Epithelial cell of esophagus (primary cell): ENCODE data around the gene PARD6G.
A peak's percentile ranks its signal among the peaks of the same experiment; 100 is the strongest.
"Not testable (repeated sequence)": the region's sequence is repeated elsewhere in the genome, so short reads cannot be mapped to it uniquely, and the experiment has no call there.

Experiments
- DNase-seq: peaks from one replicate; pipeline ENCODE4 v3.0.0; 2010; ENCODE audit warnings: low read depth
- H3K4me3 ChIP-seq: 2 replicates; pipeline ENCODE4 v1.5.1; 2011; ENCODE audit warnings: mild to moderate bottlenecking, low read length, control low read depth
- CTCF ChIP-seq: IDR thresholded peaks from 2 replicates; pipeline ENCODE4 v1.5.1; 2011; ENCODE audit warnings: low read depth, mild to moderate bottlenecking, low read length, control low read depth, inconsistent platforms; ENCODE audit not compliant: insufficient read depth; ENCODE audit errors: missing control alignments

Gene PARD6G

DNA sequence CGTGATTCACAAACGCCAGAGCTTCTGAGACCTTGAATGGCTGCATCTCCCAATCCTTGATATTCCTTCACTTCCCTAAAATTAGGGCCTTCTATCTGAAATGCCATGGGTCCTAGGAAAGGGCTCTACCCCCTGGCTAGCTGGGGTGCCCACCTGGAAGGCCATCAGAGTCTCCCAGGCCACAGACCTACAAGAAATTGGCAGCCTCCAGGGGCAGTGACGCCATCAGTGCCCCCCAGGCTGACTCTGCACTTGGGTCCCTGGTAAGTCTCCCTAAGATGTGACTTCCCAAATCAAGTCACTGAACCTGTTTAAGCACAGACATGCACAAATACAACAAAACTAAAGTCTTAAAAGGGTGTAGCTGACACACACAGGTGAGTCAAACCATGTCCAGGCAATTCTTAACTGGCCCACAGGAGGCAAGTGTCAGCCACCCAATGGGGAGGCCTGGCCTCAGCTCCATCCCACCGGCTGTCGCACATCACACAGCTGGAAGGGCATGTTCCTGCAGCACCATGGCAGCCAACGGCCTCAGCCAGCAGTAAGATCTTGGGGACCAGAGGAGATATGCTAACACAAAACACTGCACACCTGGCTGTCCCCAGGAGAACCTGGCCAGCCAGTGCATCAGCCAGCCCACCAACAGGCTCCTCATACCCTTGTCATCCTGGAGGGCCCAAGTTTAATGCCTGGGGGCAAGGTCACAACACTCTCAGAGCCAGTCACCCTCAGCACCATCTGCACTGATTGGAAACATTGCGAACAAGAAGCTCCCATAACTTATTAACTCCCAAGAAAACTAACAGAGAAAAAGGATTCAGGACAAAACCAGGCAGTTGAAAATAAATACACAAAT lies 5.2 kb downstream of the PARD6G start:
- no peak overlapping the region for H3K4me3 ChIP-seq
- DNase-seq: peak; percentile 72
- TF ChIP-seq CTCF: peak; percentile 2

DNA sequence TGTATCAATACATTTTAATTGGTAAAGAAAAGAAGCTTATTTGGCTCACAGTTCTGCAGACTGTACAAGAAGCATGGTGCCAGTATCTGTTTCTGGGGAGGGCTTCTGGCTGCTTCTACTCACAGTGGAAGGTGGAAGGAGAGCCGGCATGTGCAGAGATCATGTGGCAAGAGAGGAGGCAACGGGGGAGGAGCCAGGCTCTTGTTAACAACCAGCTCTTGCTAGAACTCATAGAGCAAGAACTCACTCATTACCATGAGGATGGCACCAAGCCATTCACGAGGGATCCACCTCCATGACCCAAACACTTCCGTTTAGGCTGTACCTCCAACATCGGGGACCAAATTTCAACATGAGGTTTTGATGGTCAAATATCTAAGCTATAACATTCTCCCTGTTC lies 7.5 kb downstream of the PARD6G start:
- H3K4me3 ChIP-seq: no peak overlapping the region
- no peak for DNase-seq
- no peak for TF ChIP-seq CTCF

DNA sequence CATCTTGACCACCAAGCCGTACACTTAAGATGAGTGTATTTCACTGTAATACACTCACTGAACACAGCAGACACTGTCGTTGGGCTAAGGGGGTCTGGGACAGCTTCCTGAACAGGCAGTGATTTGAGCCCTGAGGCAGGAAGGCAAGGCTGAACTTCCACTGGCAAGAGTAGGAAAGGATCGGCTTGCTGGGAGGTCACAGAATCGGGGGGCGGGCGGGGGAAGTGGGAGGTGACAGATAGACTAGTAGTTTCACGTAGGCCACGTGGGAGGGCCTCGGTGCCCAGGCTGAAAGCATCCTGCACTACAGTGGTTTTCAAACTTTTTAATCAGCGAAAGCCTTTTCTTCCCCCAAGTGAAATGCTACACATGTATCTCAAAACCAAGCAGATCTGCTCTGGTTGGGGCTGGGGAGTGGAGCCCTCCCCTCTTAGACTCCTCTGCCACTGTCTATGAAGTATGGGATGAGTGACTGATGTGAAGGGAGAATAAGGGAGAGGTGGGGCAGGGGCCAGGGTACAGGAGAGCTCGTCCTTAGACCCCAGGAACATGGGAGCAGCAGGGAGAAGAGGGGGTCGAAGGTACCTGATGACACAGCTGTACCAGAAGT lies 8.6 kb downstream of the PARD6G start:
- TF ChIP-seq CTCF: no peak
- no peak overlapping the region for H3K4me3 ChIP-seq
- DNase-seq: no peak

DNA sequence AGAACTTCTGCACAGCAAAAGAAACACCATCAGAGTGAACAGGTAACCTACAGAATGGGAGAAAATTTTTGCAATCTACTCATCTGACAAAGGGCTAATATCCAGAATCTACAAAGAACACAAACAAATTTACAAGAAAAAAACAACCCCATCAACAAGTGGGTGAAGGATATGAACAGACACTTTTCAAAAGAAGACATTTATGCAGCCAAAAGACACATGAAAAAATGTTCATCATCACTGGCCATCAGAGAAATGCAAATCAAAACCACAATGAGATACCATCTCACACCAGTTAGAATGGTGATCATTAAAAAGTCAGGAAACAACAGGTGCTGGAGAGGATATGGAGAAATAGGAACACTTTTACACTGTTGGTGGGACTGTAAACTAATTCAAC lies 9.8 kb downstream of the PARD6G start:
- H3K4me3 ChIP-seq, DNase-seq: not testable (repeated sequence)

GRCh38 chr18:80234398-80234797 lies 12.9 kb downstream of the PARD6G start:
- no peak overlapping the region for H3K4me3 ChIP-seq
- TF ChIP-seq CTCF: no peak
- no peak for DNase-seq

DNA sequence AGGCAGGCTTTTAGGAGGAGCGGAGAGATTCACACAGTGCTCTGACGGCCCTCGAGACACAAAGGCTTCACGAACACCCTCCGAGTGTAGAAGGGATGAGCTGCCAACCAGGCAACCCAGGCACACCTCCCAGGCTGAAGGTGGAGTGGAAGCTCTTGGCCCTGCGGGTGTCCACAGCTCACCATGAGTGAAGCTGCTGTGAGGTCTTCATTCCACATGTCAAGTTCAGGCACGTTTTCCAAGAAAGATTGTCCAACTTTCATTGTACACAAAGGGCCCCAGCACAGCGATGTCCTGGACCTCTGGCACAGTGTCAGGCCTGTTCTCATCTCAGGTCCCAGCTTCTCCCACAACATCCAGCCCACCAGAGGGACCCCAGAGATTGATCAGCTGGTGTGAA lies 13.4 kb downstream of the PARD6G start:
- no peak overlapping the region for H3K4me3 ChIP-seq
- TF ChIP-seq CTCF: no peak
- peak; percentile 88 for DNase-seq

GRCh38 chr18:80233201-80233835 lies 14.0 kb downstream of the PARD6G start:
- no peak overlapping the region for H3K4me3 ChIP-seq
- TF ChIP-seq CTCF: no peak
- no peak for DNase-seq
